ENCODE results near the gene ACVR1.

The ACVR1 gene

DNA sequence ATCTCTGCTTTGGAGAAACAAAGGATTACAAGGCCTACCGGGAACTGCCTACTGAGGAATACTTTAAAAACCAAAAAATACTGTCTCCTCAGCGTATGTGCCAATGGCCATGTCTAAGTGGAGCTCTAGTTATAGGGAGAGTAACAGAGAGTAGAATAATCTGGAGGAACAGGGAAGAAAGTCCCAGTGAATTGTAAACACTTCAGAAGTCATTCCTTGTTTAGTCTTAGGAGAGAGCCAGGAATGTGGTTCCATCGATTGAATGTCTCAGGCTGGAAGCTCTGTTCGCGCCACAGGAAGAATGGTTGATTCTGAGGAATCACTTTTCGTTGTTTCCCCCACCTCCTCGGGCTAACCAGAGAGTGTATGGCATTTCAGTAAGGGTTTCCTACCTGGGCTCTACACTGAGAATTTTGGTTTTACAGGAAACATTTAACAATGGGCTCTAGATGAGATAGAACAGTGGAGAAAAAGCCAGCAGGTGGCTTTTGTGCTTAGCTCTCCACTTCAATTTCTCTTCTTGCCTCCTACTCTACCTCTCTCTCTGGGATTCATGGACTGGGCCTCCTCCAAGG lies 88.7 kb downstream of the ACVR1 start:
- no peak for DNase-seq (ENCODE audit: low read depth)
- no peak overlapping the region for H3K4me3 ChIP-seq (ENCODE audit: low read depth, low read length)
- TF ChIP-seq CTCF (IDR thresholded peaks at IDR 0.05; ENCODE audit: low read depth, low read length, missing control alignments): no peak

DNA sequence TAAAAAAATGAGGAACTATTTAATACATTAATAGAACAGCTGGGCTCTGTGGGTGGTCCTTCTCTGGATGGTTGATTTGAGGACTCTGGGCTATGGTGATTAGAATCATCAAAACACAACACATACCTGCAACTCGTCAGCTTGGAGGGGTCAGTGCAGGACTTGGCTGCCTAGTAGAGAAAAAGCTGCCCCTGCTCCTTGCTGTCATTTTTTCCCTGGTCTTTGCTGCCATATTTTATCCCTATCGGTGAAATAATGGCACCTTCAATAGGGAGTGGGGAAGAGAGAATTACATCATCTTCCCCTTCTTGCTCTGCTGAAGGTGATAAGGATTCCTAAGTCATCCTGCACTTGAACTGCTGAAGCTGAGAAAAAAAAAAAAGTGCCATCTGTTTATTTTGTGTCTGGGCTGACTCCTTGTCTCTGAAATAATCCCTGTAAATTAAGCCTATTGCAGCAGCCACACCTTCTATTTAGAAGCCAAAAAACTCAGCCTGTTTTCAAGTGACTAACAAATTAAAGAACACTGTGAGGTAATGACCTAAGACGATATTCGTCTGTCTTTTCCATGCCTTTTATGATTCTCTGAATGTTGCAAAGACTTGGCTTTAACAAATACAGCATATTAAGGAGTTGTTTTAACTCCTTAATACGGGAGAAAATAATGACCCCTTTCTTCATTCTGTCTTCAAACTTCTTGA lies 89.3 kb downstream of the ACVR1 start:
- H3K4me3 ChIP-seq (ENCODE audit: low read depth, low read length): no peak overlapping the region
- no peak for DNase-seq (ENCODE audit: low read depth)
- no peak for TF ChIP-seq CTCF (IDR thresholded peaks at IDR 0.05; ENCODE audit: low read depth, low read length, missing control alignments)

DNA sequence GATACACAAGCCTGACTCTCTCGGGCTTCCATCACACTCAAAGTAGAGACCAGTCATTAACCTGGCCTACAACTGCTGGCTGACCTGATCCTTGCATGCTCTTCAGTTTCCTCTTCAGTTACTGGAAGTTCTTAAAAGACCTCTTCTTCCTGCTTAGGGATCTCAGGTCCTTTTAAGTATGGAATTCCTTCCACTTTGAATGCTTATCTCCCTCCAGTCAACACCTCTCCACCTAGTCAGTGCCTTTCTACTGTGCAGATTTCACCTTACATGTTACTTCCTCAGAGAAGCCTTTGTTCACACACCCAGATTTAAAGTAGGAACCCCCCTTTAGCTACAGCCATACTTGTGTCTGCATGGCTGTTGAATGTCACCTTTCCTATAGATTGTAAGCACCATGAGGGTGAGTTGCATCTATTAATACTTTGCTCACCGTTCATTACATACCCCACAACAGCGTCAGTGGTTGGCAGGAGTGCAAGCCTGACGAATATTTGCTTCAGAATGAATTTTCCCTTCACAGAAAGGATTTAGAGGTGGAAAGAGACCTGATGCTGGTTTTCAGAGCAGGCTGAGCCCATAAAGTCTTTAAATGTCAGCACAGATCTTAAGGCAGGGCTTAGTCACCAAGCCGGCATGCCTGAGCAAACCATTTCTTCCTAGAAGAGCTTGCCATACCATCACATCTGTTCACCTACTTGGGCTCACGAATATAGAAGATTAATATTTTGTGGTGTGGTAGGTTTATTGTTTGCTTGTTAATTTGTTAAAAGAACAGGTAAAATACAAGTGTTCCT lies 90.1 kb downstream of the ACVR1 start:
- no peak overlapping the region for H3K4me3 ChIP-seq (ENCODE audit: low read depth, low read length)
- TF ChIP-seq CTCF (IDR thresholded peaks at IDR 0.05; ENCODE audit: low read depth, low read length, missing control alignments): no peak
- no peak for DNase-seq (ENCODE audit: low read depth)

GRCh38 chr2:157785200-157785599 lies 90.9 kb downstream of the ACVR1 start:
- TF ChIP-seq CTCF (IDR thresholded peaks at IDR 0.05; ENCODE audit: low read depth, low read length, missing control alignments): no peak
- H3K4me3 ChIP-seq (ENCODE audit: low read depth, low read length): no peak overlapping the region
- no peak for DNase-seq (ENCODE audit: low read depth)

GRCh38 chr2:157784823-157785175 lies 91.3 kb downstream of the ACVR1 start:
- DNase-seq (ENCODE audit: low read depth): no peak
- TF ChIP-seq CTCF (IDR thresholded peaks at IDR 0.05; ENCODE audit: low read depth, low read length, missing control alignments): no peak
- H3K4me3 ChIP-seq (ENCODE audit: low read depth, low read length): no peak overlapping the region

GRCh38 chr2:157784169-157784822 lies 91.8 kb downstream of the ACVR1 start:
- no peak for TF ChIP-seq CTCF (IDR thresholded peaks at IDR 0.05; ENCODE audit: low read depth, low read length, missing control alignments)
- H3K4me3 ChIP-seq (ENCODE audit: low read depth, low read length): no peak overlapping the region
- no peak for DNase-seq (ENCODE audit: low read depth)
